Loucy (cell line): ENCODE data around the gene CNTNAP2.

Source experiments
- EZH2phosphoT487 ChIP-seq: fragments of 200-600 bp; IDR thresholded peaks from 2 replicates; pipeline ENCODE4 v1.6.1; 2018; ENCODE audit warnings: antibody characterized with exemption, mild to moderate bottlenecking, moderate library complexity, borderline replicate concordance
- TF ChIP-seq, protein P1 (sequence below): fragments of 200-600 bp; sonication (generic); conservative IDR thresholded peaks from 2 replicates; pipeline ENCODE4 v1.5.1; 2014; ENCODE audit warnings: mild to moderate bottlenecking, antibody characterized with exemption, low read length

DNA sequence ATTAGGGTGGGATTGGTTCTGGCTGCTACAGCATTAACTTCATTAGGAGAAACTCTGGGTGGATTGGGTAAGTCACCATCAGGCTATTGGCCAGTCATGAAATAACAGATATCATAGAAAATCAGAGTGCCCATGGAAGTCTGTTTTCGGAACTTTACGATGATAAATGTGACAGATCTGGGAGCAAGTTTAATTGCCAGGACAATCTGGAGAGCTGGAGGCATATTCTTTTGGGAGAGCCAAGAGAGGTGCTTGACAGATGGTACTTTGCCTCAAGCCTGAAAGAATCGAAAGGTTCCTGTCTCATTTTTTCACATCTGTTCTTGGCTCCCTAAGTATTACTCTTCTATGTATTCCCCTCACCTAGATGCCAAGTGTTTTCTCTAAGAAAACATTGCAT is 369.9 kb downstream of the CNTNAP2 start:
- TF ChIP-seq, protein P1, sequence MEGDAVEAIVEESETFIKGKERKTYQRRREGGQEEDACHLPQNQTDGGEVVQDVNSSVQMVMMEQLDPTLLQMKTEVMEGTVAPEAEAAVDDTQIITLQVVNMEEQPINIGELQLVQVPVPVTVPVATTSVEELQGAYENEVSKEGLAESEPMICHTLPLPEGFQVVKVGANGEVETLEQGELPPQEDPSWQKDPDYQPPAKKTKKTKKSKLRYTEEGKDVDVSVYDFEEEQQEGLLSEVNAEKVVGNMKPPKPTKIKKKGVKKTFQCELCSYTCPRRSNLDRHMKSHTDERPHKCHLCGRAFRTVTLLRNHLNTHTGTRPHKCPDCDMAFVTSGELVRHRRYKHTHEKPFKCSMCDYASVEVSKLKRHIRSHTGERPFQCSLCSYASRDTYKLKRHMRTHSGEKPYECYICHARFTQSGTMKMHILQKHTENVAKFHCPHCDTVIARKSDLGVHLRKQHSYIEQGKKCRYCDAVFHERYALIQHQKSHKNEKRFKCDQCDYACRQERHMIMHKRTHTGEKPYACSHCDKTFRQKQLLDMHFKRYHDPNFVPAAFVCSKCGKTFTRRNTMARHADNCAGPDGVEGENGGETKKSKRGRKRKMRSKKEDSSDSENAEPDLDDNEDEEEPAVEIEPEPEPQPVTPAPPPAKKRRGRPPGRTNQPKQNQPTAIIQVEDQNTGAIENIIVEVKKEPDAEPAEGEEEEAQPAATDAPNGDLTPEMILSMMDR = no peak
- no peak for TF ChIP-seq EZH2phosphoT487
